GM23338 (cell line): ENCODE data around the gene IQGAP2.

ENCODE experiments used
- POLR2AphosphoS5 ChIP-seq: IDR thresholded peaks from 2 replicates; pipeline ENCODE4 v1.6.1; 2016; ENCODE audit warnings: antibody characterized with exemption, low read depth
- REST ChIP-seq: IDR thresholded peaks from one replicate; pipeline ENCODE4 v1.6.1; 2018; ENCODE audit warnings: antibody characterized with exemption; ENCODE audit not compliant: unreplicated experiment
- TF ChIP-seq, protein P1 (sequence below), 2 experiments: fragments of 200-600 bp in 1 of 2; sonication (generic) in 1 of 2; conservative IDR thresholded peaks; 2 replicates each; pipeline versions ENCODE4 v1.5.1 to v1.6.1; 2016 to 2017; ENCODE audit warnings: antibody characterized with exemption in 2 of 2, low read depth in 2 of 2, mild to moderate bottlenecking in 2 of 2, moderate library complexity in 1 of 2

GRCh38 chr5:76383126-76383832, 19.8 kb upstream of the IQGAP2 start:
- TF ChIP-seq, protein P1, sequence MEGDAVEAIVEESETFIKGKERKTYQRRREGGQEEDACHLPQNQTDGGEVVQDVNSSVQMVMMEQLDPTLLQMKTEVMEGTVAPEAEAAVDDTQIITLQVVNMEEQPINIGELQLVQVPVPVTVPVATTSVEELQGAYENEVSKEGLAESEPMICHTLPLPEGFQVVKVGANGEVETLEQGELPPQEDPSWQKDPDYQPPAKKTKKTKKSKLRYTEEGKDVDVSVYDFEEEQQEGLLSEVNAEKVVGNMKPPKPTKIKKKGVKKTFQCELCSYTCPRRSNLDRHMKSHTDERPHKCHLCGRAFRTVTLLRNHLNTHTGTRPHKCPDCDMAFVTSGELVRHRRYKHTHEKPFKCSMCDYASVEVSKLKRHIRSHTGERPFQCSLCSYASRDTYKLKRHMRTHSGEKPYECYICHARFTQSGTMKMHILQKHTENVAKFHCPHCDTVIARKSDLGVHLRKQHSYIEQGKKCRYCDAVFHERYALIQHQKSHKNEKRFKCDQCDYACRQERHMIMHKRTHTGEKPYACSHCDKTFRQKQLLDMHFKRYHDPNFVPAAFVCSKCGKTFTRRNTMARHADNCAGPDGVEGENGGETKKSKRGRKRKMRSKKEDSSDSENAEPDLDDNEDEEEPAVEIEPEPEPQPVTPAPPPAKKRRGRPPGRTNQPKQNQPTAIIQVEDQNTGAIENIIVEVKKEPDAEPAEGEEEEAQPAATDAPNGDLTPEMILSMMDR (conservative IDR thresholded peaks at IDR 0.05; ENCODE audit: low read depth in 2 of 2) = no peak
- TF ChIP-seq REST (no peak), POLR2AphosphoS5 (no peak)
